Naive thymus-derived CD4-positive, alpha-beta T cell (primary cell): Measurements from ENCODE around the gene GNL3L. TPM values are rescaled to one million over a fixed set of nuclear protein-coding genes. Genes with fewer than 3 reads are reported as not detected.
"Not testable (repeated sequence)": the region's sequence is repeated elsewhere in the genome, so short reads cannot be mapped to it uniquely, and the experiment has no call there.

Experiments used
- ATAC-seq: fragments of 150-1000 bp; cut with Tn5 transposase; 2 replicates; pipeline ENCODE4 v1.10.0; 2021; ENCODE audit warnings: mild to moderate bottlenecking, moderate library complexity
- CTCF ChIA-PET: fragments of 350-600 bp; sonication (Branson Sonifier 250); formaldehyde crosslinking; loops from one replicate; lab custom pipeline; 2021; ENCODE audit warnings: antibody characterized with exemption; lab: Charles Lee
- POLR2A ChIA-PET: fragments of 350-600 bp; sonication (Branson Sonifier 250); formaldehyde crosslinking; loops from one replicate; lab custom pipeline; 2021; ENCODE audit warnings: antibody characterized with exemption, inconsistent platforms; lab: Charles Lee
- DNase-seq, 9 donors: peaks; one replicate each; pipeline versions ENCODE4 v3.0.0 to v3.0.0-alpha.2; 2020 to 2022; ENCODE audit warnings: mixed read lengths in 1 of 9
- H3K27ac ChIP-seq: one replicate; pipeline ENCODE4 v1.7.0; 2013; ENCODE audit warnings: mild to moderate bottlenecking, low read depth, low read length, moderate library complexity
- H3K27me3 ChIP-seq, 2 donors: one replicate each; pipeline ENCODE4 v1.7.0; 2013; ENCODE audit warnings: low read length in 2 of 2, mild to moderate bottlenecking in 2 of 2, moderate library complexity in 2 of 2; ENCODE audit not compliant: control insufficient read depth in 2 of 2, insufficient read depth in 2 of 2
- H3K36me3 ChIP-seq, 3 experiments: 1 replicate in 2 of 3; 2 replicates in 1 of 3; pipeline ENCODE4 v1.7.0; 2013; ENCODE audit warnings: low read length in 3 of 3, mild to moderate bottlenecking in 3 of 3, moderate library complexity in 1 of 3; ENCODE audit not compliant: insufficient read depth in 3 of 3, control insufficient read depth in 2 of 3
- H3K4me1 ChIP-seq, 2 donors: one replicate each; pipeline ENCODE4 v1.7.0; 2013; ENCODE audit warnings: low read length in 2 of 2, mild to moderate bottlenecking in 2 of 2, moderate library complexity in 1 of 2; ENCODE audit not compliant: control insufficient read depth in 2 of 2, insufficient read depth in 2 of 2
- H3K4me3 ChIP-seq: 2 replicates; pipeline ENCODE4 v1.7.0; 2013; ENCODE audit warnings: mild to moderate bottlenecking, low read length
- H3K9me3 ChIP-seq, 3 experiments: 1 replicate in 2 of 3; 2 replicates in 1 of 3; pipeline ENCODE4 v1.7.0; 2013; ENCODE audit warnings: low read length in 3 of 3; ENCODE audit not compliant: control insufficient read depth in 2 of 3
- H3K27ac Mint-ChIP-seq, 9 donors: one replicate each; pipeline ENCODE4 v1.8.0; 2020 to 2022; ENCODE audit warnings: mixed read lengths in 9 of 9, mild to moderate bottlenecking in 8 of 9, moderate library complexity in 5 of 9, inconsistent platforms in 2 of 9
- H3K27me3 Mint-ChIP-seq, 5 donors: one replicate each; pipeline ENCODE4 v1.8.0; 2021 to 2022; ENCODE audit warnings: mixed read lengths in 5 of 5, mild to moderate bottlenecking in 1 of 5
- H3K36me3 Mint-ChIP-seq, 5 donors: one replicate each; pipeline ENCODE4 v1.8.0; 2020 to 2022; ENCODE audit warnings: mixed read lengths in 5 of 5, mild to moderate bottlenecking in 3 of 5, inconsistent platforms in 1 of 5
- H3K4me1 Mint-ChIP-seq, 7 donors: one replicate each; pipeline ENCODE4 v1.8.0; 2020 to 2022; ENCODE audit warnings: mixed read lengths in 7 of 7, mild to moderate bottlenecking in 3 of 7, inconsistent platforms in 1 of 7
- H3K4me3 Mint-ChIP-seq, 10 donors: one replicate each; pipeline ENCODE4 v1.8.0; 2020 to 2022; ENCODE audit warnings: mild to moderate bottlenecking in 10 of 10, mixed read lengths in 10 of 10, moderate library complexity in 6 of 10, inconsistent platforms in 2 of 10
- H3K9me3 Mint-ChIP-seq, 11 donors: one replicate each; pipeline ENCODE4 v1.8.0; 2020 to 2022; ENCODE audit warnings: mixed read lengths in 11 of 11, mild to moderate bottlenecking in 4 of 11, inconsistent platforms in 1 of 11, moderate library complexity in 1 of 11
- intact Hi-C, 2 donors: fragments of 100-400 bp; cut with micrococcal nuclease; formaldehyde crosslinking; loops; one replicate each; pipeline ENCODE4 v1.15.1; 2023
- polyA plus RNA-seq, 2 donors: library from polyadenylated mRNA; unstranded; fragments of 300-500 nt; fragmentation: Illumina TruSeq; gene quantifications; one replicate each; pipeline ENCODE4 v1.2.3, GENCODE V29; 2021
- total RNA-seq, 6 experiments: library from RNA in 5 of 6; stranded (reverse) in 5 of 6; gene quantifications; 1 replicate in 5 of 6; 2 replicates in 1 of 6; pipeline ENCODE4 v1.2.3 and lab custom pipeline; 2021 to 2026

Gene GNL3L
- total and polyA plus RNA-seq, 7 experiments from 2014 or later, result 32.8 to 60.9 (median 41.8) TPM

DNA sequence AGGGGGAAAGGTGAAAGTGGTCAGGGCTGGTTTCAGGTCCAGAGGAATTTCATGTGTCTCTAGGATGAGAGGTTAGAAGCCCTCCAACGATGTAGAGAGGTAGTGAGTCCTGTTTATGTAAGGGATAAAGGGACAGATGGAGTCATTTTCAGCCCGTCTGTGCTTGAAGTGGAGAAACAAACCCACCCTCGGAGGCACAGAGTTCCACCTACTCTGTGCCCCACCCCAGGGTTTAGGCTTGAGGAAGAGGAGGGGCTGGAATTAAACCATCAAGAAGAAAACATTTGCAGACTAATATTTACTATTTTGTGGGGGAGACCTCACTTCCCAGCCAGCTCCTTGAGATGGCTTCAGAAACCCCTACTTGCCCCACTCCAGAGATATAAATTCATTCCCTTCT lies 868 bp upstream of the GNL3L start:
- Mint-ChIP-seq H3K27ac (peak overlapping the region; percentile 81 to 99 (median 93)), H3K4me3 (peak overlapping the region; percentile 87 to 97 (median 94)), H3K36me3 (peaks cover 0 to 24% (median 0%) of the 10 kb centered on the region in 5 donors), H3K4me1 (peaks cover 10 to 40% (median 26%) of the 10 kb centered on the region in 7 donors), H3K27me3 (no peaks in the 10 kb centered on the region), H3K9me3 (peaks cover 0 to 16% (median 0%) of the 10 kb centered on the region in 11 donors)
- H3K9me3 ChIP-seq, result no peaks in the 10 kb centered on the region
- peaks cover 17 to 24% of the 10 kb centered on the region in 2 donors for H3K4me1 ChIP-seq
- DNase-seq, result no peak
- no peak for ATAC-seq
- ChIA-PET POLR2A (interaction anchor here (0.7 to 3.2 kb wide), 6 partner anchors 11 to 1304 kb away, joined by 3 to 21 read pairs (median 10); partner anchors contain the start of genes FAM120C, KDM5C, PHF8 and TSR2), CTCF (no interaction called here)
- H3K4me3 ChIP-seq, result peak overlapping the region; percentile 74
- H3K36me3 ChIP-seq, result no peaks in the 10 kb centered on the region
- no peaks in the 10 kb centered on the region for H3K27me3 ChIP-seq
- peak overlapping the region; percentile 81 for H3K27ac ChIP-seq
- intact Hi-C loops, result no loop called here

DNA sequence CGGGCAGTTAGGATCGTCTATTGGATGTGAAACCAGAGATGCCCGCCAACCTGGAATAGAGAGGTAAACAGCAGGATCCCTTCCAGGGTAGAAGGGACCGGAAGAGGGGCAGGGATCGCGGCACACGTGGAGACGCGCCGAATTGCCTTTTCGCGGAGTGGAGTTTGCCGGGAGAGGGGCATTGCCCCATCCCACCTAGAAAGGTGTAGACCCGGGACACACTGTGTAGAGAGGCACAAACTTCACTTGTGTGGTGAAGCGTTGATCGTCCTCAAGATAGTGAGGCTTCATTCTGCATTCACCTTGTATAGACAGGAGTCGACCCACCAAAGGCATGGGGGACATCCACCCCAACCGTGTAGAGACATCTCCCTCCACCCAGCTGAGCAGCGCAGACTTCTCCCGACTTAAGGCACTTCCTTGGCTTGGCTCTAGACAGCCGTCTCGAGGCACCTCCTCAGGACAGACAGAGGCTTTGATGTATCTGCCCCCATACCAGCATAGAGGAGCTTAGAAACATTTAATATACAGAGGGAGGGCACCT lies 410 bp downstream of the GNL3L start:
- peak in 1 of 9 donors; percentile 10 for DNase-seq
- peak; percentile 16 for ATAC-seq
- H3K36me3 Mint-ChIP-seq, result peaks cover 0 to 24% (median 0%) of the 10 kb centered on the region in 5 donors
- ChIA-PET POLR2A (interaction anchor here (0.7 to 3.2 kb wide), 8 partner anchors 39 to 631 kb away, joined by 3 to 21 read pairs (median 8); partner anchors contain the start of genes FAM120C, PHF8 and TSR2), CTCF (no interaction called here)
- Histone ChIP-seq H3K27me3 (no peaks in the 10 kb centered on the region), H3K27ac (peak overlapping the region; percentile 82), H3K36me3 (no peaks in the 10 kb centered on the region), H3K4me3 (peak overlapping the region; percentile 82), H3K9me3 (no peaks in the 10 kb centered on the region), H3K4me1 (peaks cover 17 to 31% of the 10 kb centered on the region in 2 donors)
- H3K9me3 Mint-ChIP-seq, result peaks cover 0 to 16% (median 0%) of the 10 kb centered on the region in 11 donors
- H3K4me1 Mint-ChIP-seq, result peaks cover 10 to 48% (median 34%) of the 10 kb centered on the region in 7 donors
- no peaks in the 10 kb centered on the region for H3K27me3 Mint-ChIP-seq
- intact Hi-C loops, result loop anchor here (1.0 to 5.0 kb wide), 12 partner anchors 90 to 848 kb away; partner anchors contain the start of genes APEX2 (in 2 of the 2), FAM120C (in 2 of the 2), MAGED2 (in 2 of the 2) and PHF8 (in 2 of the 2)
- peak overlapping the region; percentile 87 to 99 (median 93) for H3K27ac Mint-ChIP-seq
- H3K4me3 Mint-ChIP-seq, result peak overlapping the region; percentile 87 to 97 (median 94)

DNA sequence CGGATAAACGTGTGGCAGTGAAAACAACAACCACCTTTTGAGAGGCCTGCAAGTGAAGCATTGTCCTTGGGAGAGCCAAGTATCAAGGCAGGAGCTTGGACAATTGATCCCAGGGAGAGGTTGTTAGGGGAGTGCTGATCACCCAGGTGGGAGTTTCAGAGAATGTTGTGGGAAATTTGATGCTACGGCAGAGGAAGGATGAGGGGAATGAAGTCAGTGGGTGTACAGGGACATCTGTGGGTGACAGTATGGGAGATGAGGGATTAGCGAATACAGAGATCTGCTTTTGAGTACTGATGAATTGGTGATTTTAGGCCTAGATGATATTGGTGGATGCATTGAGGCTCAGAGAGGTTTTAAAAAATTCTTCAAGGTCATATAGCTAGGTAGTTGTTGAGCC lies 4.3 kb downstream of the GNL3L start:
- H3K9me3 Mint-ChIP-seq, result peaks cover 0 to 5% (median 0%) of the 10 kb centered on the region in 11 donors
- H3K4me1 Mint-ChIP-seq, result peaks cover 10 to 56% (median 45%) of the 10 kb centered on the region in 7 donors

DNA sequence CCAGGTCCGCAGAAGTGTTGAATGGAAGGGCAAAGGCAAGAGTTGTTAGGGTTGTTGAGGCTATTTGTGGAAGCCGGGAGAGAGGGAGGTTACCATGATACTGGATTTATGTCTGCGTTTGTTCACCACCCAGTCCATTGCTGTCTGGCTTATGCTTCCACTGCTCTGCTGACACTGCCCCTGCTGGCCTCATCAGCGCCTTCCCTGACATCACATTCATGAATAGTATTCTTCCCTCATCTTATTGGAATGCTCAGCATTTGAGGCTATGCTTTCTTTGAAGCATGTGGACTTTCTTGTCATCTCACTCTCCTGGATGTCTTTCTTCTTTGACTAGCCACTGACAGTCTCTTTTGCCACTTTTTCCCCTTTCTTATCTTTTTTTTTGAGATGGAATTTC lies 10.3 kb downstream of the GNL3L start:
- H3K27ac ChIP-seq, result no peak overlapping the region
- H3K4me3 Mint-ChIP-seq, result no peak overlapping the region
- no peaks in the 10 kb centered on the region for H3K4me1 ChIP-seq
- DNase-seq (no peak), ATAC-seq (no peak)
- H3K36me3 Mint-ChIP-seq, result peaks cover 4 to 30% (median 24%) of the 10 kb centered on the region in 5 donors
- no peaks in the 10 kb centered on the region for H3K27me3 ChIP-seq
- H3K4me3 ChIP-seq, result no peak overlapping the region
- peaks cover 0 to 13% (median 7%) of the 10 kb centered on the region in 7 donors for H3K4me1 Mint-ChIP-seq
- H3K36me3 ChIP-seq, result peaks cover 4 to 56% (median 5%) of the 10 kb centered on the region in 3 experiments
- H3K9me3 ChIP-seq, result no peaks in the 10 kb centered on the region
- H3K27me3 Mint-ChIP-seq, result no peaks in the 10 kb centered on the region
- ChIA-PET POLR2A (no interaction called here), CTCF (no interaction called here)
- H3K9me3 Mint-ChIP-seq, result peaks cover 0 to 4% (median 0%) of the 10 kb centered on the region in 11 donors
- intact Hi-C loops, result no loop called here
- H3K27ac Mint-ChIP-seq, result no peak overlapping the region

More for the DNA sequence above, 4.3 kb downstream of the GNL3L start:
- H3K36me3 Mint-ChIP-seq, result peaks cover 0 to 17% (median 5%) of the 10 kb centered on the region in 5 donors
- no peaks in the 10 kb centered on the region for H3K27me3 ChIP-seq
- peaks cover 0 to 11% (median 4%) of the 10 kb centered on the region in 3 experiments for H3K36me3 ChIP-seq
- intact Hi-C loops, result loop anchor here (5.0 kb wide), 3 partner anchors 273 to 852 kb away; partner anchors contain the start of gene MAGED2 (in 1 of the 2)
- no peaks in the 10 kb centered on the region for H3K27me3 Mint-ChIP-seq
- no peak overlapping the region for H3K27ac ChIP-seq
- H3K4me3 Mint-ChIP-seq, result peak overlapping the region; percentile 6 to 71 (median 28)
- no peak for ATAC-seq
- no peaks in the 10 kb centered on the region for H3K9me3 ChIP-seq
- peak overlapping the region in 3 of 9 donors; percentile 26 to 43 (median 36) for H3K27ac Mint-ChIP-seq
- H3K4me3 ChIP-seq, result no peak overlapping the region
- DNase-seq, result no peak
- H3K4me1 ChIP-seq, result peaks cover 17 to 30% of the 10 kb centered on the region in 2 donors
- ChIA-PET POLR2A (interaction anchor here (0.6 kb wide), 1 partner anchor 352 kb away, joined by 3 read pairs; no protein-coding TSS in a partner anchor), CTCF (interaction anchor here (0.8 kb wide), 1 partner anchor 278 kb away, joined by 3 read pairs; no protein-coding TSS in a partner anchor)

GRCh38 chrX:54542239-54542638 lies 12.2 kb downstream of the GNL3L start:
- CTCF ChIA-PET, H3K4me3 Mint-ChIP-seq, H3K9me3 Mint-ChIP-seq, DNase-seq, H3K27me3 Mint-ChIP-seq, H3K4me1 Mint-ChIP-seq, H3K4me1 ChIP-seq, H3K27me3 ChIP-seq, ATAC-seq, H3K9me3 ChIP-seq, H3K27ac Mint-ChIP-seq, H3K4me3 ChIP-seq, POLR2A ChIA-PET, H3K27ac ChIP-seq, intact Hi-C loops: not testable (repeated sequence)
- H3K36me3 ChIP-seq, result peaks cover 4 to 63% (median 5%) of the 10 kb centered on the region in 3 experiments
- peaks cover 4 to 28% (median 23%) of the 10 kb centered on the region in 5 donors for H3K36me3 Mint-ChIP-seq

- Histone ChIP-seq H3K36me3 (peaks cover 4 to 73% (median 19%) of the 10 kb centered on the region in 3 experiments), H3K27ac (no peak overlapping the region), H3K4me3 (no peak overlapping the region), H3K4me1 (no peaks in the 10 kb centered on the region), H3K9me3 (no peaks in the 10 kb centered on the region), H3K27me3 (no peaks in the 10 kb centered on the region)
- H3K27me3 Mint-ChIP-seq, result no peaks in the 10 kb centered on the region
- no peak for ATAC-seq
- H3K9me3 Mint-ChIP-seq, result no peaks in the 10 kb centered on the region
- peaks cover 13 to 27% (median 15%) of the 10 kb centered on the region in 5 donors for H3K36me3 Mint-ChIP-seq
- peaks cover 0 to 6% (median 0%) of the 10 kb centered on the region in 7 donors for H3K4me1 Mint-ChIP-seq
- intact Hi-C loops, result no loop called here
- no peak overlapping the region for H3K27ac Mint-ChIP-seq
- CTCF ChIA-PET, result no interaction called here
- no peak overlapping the region for H3K4me3 Mint-ChIP-seq
- POLR2A ChIA-PET, result interaction anchor here (0.6 kb wide), 1 partner anchor 17 kb away, joined by 4 read pairs; no protein-coding TSS in a partner anchor
- no peak for DNase-seq
Observed at GRCh38 chrX:54550821-54551220, 20.8 kb downstream of the GNL3L start.
